Mesothelial cell of epicardium (in vitro differentiated cells): ENCODE results near the gene ACTR2. TPM values are rescaled to one million over a fixed set of nuclear protein-coding genes. Genes with fewer than 3 reads are reported as not detected.
A peak's percentile ranks its signal among the peaks of the same experiment; 100 is the strongest.

ENCODE experiments used
- DNase-seq, 2 experiments: peaks; one replicate each; pipeline ENCODE4 v3.0.0; 2021; ENCODE audit warnings: low spot score in 2 of 2; ENCODE audit not compliant: unreplicated experiment in 2 of 2
- H3K27ac Mint-ChIP-seq: 2 replicates; pipeline ENCODE4 v1.8.0; 2021; ENCODE audit warnings: mixed read lengths
- H3K27me3 Mint-ChIP-seq: 2 replicates; pipeline ENCODE4 v1.8.0; 2021; ENCODE audit warnings: low read depth, mixed read lengths
- H3K36me3 Mint-ChIP-seq: 2 replicates; pipeline ENCODE4 v1.8.0; 2021; ENCODE audit warnings: mixed read lengths
- H3K4me1 Mint-ChIP-seq: 2 replicates; pipeline ENCODE4 v1.8.0; 2021; ENCODE audit warnings: mixed read lengths
- H3K4me3 Mint-ChIP-seq: 2 replicates; pipeline ENCODE4 v1.8.0; 2021; ENCODE audit warnings: mild to moderate bottlenecking, moderate library complexity, mixed read lengths
- H3K9me3 Mint-ChIP-seq: 2 replicates; pipeline ENCODE4 v1.8.0; 2021; ENCODE audit warnings: mixed read lengths
- CTCF ChIP-seq: fragments of 200-600 bp; sonication (generic); IDR thresholded peaks from one replicate; pipeline ENCODE4 v1.5.0; 2021; ENCODE audit warnings: antibody characterized with exemption; ENCODE audit not compliant: unreplicated experiment
- total RNA-seq: library from RNA; stranded (reverse); gene quantifications from 3 replicates; pipeline ENCODE4 v1.2.1, GENCODE V29; 2021

The ACTR2 gene
- total RNA-seq, 1 donor from 2014 or later: 171 TPM

- no peaks in the 10 kb centered on the region for H3K27me3 Mint-ChIP-seq
- no peaks in the 10 kb centered on the region for H3K9me3 Mint-ChIP-seq
- peak; percentile 75 for TF ChIP-seq CTCF
- peaks cover 19% of the 10 kb centered on the region for H3K4me1 Mint-ChIP-seq
- peak overlapping the region; percentile 71 for H3K27ac Mint-ChIP-seq
- no peak overlapping the region for H3K4me3 Mint-ChIP-seq
- H3K36me3 Mint-ChIP-seq: peaks cover 9% of the 10 kb centered on the region
- DNase-seq: no peak
Measured at GRCh38 chr2:65264821-65265670, 37.4 kb downstream of the ACTR2 start.

GRCh38 chr2:65265671-65266045 lies 38.0 kb downstream of the ACTR2 start:
- Mint-ChIP-seq H3K9me3 (no peaks in the 10 kb centered on the region), H3K27ac (peak overlapping the region; percentile 71), H3K4me3 (no peak overlapping the region), H3K27me3 (no peaks in the 10 kb centered on the region), H3K4me1 (peaks cover 19% of the 10 kb centered on the region), H3K36me3 (peaks cover 9% of the 10 kb centered on the region)
- DNase-seq: no peak
- TF ChIP-seq CTCF: no peak

DNA sequence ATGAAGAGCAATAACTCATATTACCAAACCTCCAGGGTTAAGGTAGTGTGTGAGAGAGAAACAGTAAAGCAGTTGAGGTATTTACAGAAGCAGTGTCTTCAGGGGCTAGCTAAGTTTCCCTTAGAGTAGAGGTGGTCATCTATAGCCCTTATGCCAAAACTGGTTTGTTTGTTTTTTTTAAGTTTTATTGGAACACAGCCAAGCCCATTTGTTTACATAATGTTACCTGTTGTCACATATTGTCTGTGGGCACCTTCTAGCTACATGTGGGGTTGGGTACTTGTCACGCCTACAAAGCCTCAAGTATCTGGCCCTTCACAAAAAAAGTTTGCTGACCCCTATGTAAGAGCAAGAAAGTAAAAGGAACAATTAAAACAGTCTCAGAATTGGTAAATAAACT lies 39.4 kb downstream of the ACTR2 start:
- TF ChIP-seq CTCF: no peak
- DNase-seq: no peak
- peak overlapping the region; percentile 57 for H3K27ac Mint-ChIP-seq
- H3K9me3 Mint-ChIP-seq: no peaks in the 10 kb centered on the region
- peaks cover 19% of the 10 kb centered on the region for H3K4me1 Mint-ChIP-seq
- no peaks in the 10 kb centered on the region for H3K27me3 Mint-ChIP-seq
- H3K36me3 Mint-ChIP-seq: peaks cover 13% of the 10 kb centered on the region
- H3K4me3 Mint-ChIP-seq: no peak overlapping the region

DNA sequence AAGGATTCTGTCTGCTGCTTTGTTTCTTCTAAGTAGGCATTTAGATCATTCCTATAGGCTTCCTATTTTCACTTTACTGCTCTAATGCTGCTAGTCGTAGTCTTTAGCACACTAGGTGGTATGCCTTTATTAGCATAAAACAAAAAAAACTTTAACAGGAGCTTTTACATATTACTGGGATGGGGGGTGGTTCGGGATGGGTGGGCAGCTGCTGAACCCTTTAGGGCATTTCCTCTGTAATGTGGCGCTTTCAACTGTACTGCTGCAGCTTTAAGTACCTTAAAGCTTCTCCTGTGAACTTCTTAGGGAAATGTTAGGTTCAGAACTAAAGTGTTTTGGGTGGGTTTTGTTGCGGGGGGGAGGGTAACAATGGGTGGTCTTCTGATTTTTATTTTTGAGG lies 41.3 kb downstream of the ACTR2 start:
- no peaks in the 10 kb centered on the region for H3K9me3 Mint-ChIP-seq
- TF ChIP-seq CTCF: no peak
- no peak overlapping the region for H3K27ac Mint-ChIP-seq
- peaks cover 19% of the 10 kb centered on the region for H3K4me1 Mint-ChIP-seq
- no peak for DNase-seq
- H3K36me3 Mint-ChIP-seq: peaks cover 15% of the 10 kb centered on the region
- no peaks in the 10 kb centered on the region for H3K27me3 Mint-ChIP-seq
- no peak overlapping the region for H3K4me3 Mint-ChIP-seq

GRCh38 chr2:65273344-65273743 lies 45.7 kb downstream of the ACTR2 start:
- Mint-ChIP-seq H3K9me3 (no peaks in the 10 kb centered on the region), H3K27ac (no peak overlapping the region), H3K36me3 (peaks cover 10% of the 10 kb centered on the region), H3K4me3 (no peak overlapping the region), H3K27me3 (no peaks in the 10 kb centered on the region), H3K4me1 (peaks cover 26% of the 10 kb centered on the region)
- DNase-seq: no peak
- no peak for TF ChIP-seq CTCF
